ENCODE data around the gene SHQ1. TPM values are rescaled to one million over a fixed set of nuclear protein-coding genes. Genes with fewer than 3 reads are reported as not detected.

The SHQ1 gene
- total and polyA plus RNA-seq, 4 donors = 12.4 to 19.0 (median 14.8) TPM

- H3K4me3 ChIP-seq (ENCODE audit: low read depth, low read length) = no peak overlapping the region
- no peak overlapping the region for H3K27ac ChIP-seq (ENCODE audit: low read depth, low read length)
- peak in 1 of 6 donors; percentile 50 for DNase-seq (ENCODE audit: low read depth in 4 of 6, low spot score in 6 of 6)
- H3K36me3 ChIP-seq (ENCODE audit: control insufficient read depth, insufficient read depth, low read length) = peaks cover 7% of the 10 kb centered on the region
- no peaks in the 10 kb centered on the region for H3K4me1 ChIP-seq (ENCODE audit: control insufficient read depth, insufficient read depth, low read length)
- H3K27me3 ChIP-seq (ENCODE audit: control insufficient read depth, insufficient read depth, low read length) = no peaks in the 10 kb centered on the region
- WGBS (ENCODE audit: insufficient coverage) = no CpG with 5 or more reads among the region's 1 CpG
- no peaks in the 10 kb centered on the region for H3K9me3 ChIP-seq (ENCODE audit: control insufficient read depth, insufficient read depth, low read length)
Observed at GRCh38 chr3:72784226-72784625, 64.0 kb downstream of the SHQ1 start.

- Histone ChIP-seq H3K9me3 (ENCODE audit: control insufficient read depth, insufficient read depth, low read length) (no peaks in the 10 kb centered on the region), H3K27me3 (ENCODE audit: control insufficient read depth, insufficient read depth, low read length) (no peaks in the 10 kb centered on the region), H3K36me3 (ENCODE audit: control insufficient read depth, insufficient read depth, low read length) (peaks cover 1% of the 10 kb centered on the region), H3K4me3 (ENCODE audit: low read depth, low read length) (no peak overlapping the region), H3K27ac (ENCODE audit: low read depth, low read length) (no peak overlapping the region), H3K4me1 (ENCODE audit: control insufficient read depth, insufficient read depth, low read length) (no peaks in the 10 kb centered on the region)
- no CpG with 5 or more reads among the region's 2 CpGs for WGBS (ENCODE audit: insufficient coverage)
- peak in 1 of 6 donors; percentile 73 for DNase-seq (ENCODE audit: low read depth in 4 of 6, low spot score in 6 of 6)
Observed at GRCh38 chr3:72782521-72782920, 65.7 kb downstream of the SHQ1 start.

- no peaks in the 10 kb centered on the region for H3K9me3 ChIP-seq (ENCODE audit: control insufficient read depth, insufficient read depth, low read length)
- no peak overlapping the region for H3K4me3 ChIP-seq (ENCODE audit: low read depth, low read length)
- H3K36me3 ChIP-seq (ENCODE audit: control insufficient read depth, insufficient read depth, low read length) = no peaks in the 10 kb centered on the region
- WGBS (ENCODE audit: insufficient coverage) = 57% methylated on average over 1 of the region's 1 CpG
- H3K27ac ChIP-seq (ENCODE audit: low read depth, low read length) = no peak overlapping the region
- peaks cover 14% of the 10 kb centered on the region for H3K4me1 ChIP-seq (ENCODE audit: control insufficient read depth, insufficient read depth, low read length)
- no peaks in the 10 kb centered on the region for H3K27me3 ChIP-seq (ENCODE audit: control insufficient read depth, insufficient read depth, low read length)
- no peak for DNase-seq (ENCODE audit: low read depth in 4 of 6, low spot score in 6 of 6)
Observed at GRCh38 chr3:72769758-72770540, 78.3 kb downstream of the SHQ1 start.

- Histone ChIP-seq H3K27me3 (ENCODE audit: control insufficient read depth, insufficient read depth, low read length) (no peaks in the 10 kb centered on the region), H3K4me3 (ENCODE audit: low read depth, low read length) (no peak overlapping the region), H3K4me1 (ENCODE audit: control insufficient read depth, insufficient read depth, low read length) (peaks cover 14% of the 10 kb centered on the region), H3K9me3 (ENCODE audit: control insufficient read depth, insufficient read depth, low read length) (no peaks in the 10 kb centered on the region), H3K27ac (ENCODE audit: low read depth, low read length) (peak overlapping the region; percentile 60), H3K36me3 (ENCODE audit: control insufficient read depth, insufficient read depth, low read length) (no peaks in the 10 kb centered on the region)
- peak in 4 of 6 donors; percentile 13 to 56 (median 19) for DNase-seq (ENCODE audit: low read depth in 4 of 6, low spot score in 6 of 6)
- 60% methylated on average over 1 of the region's 1 CpG for WGBS (ENCODE audit: insufficient coverage)
Observed at GRCh38 chr3:72768936-72769335, 79.3 kb downstream of the SHQ1 start.

GRCh38 chr3:72768481-72768880 is 79.8 kb downstream of the SHQ1 start:
- H3K4me3 ChIP-seq (ENCODE audit: low read depth, low read length) = no peak overlapping the region
- WGBS (ENCODE audit: insufficient coverage) = 33% methylated on average over 4 of the region's 6 CpGs
- peak in 1 of 6 donors; percentile 14 for DNase-seq (ENCODE audit: low read depth in 4 of 6, low spot score in 6 of 6)

GRCh38 chr3:72768006-72768441 is 80.2 kb downstream of the SHQ1 start:
- Histone ChIP-seq H3K4me1 (ENCODE audit: control insufficient read depth, insufficient read depth, low read length) (peaks cover 14% of the 10 kb centered on the region), H3K27me3 (ENCODE audit: control insufficient read depth, insufficient read depth, low read length) (no peaks in the 10 kb centered on the region), H3K36me3 (ENCODE audit: control insufficient read depth, insufficient read depth, low read length) (no peaks in the 10 kb centered on the region), H3K27ac (ENCODE audit: low read depth, low read length) (peak overlapping the region; percentile 60), H3K9me3 (ENCODE audit: control insufficient read depth, insufficient read depth, low read length) (no peaks in the 10 kb centered on the region), H3K4me3 (ENCODE audit: low read depth, low read length) (no peak overlapping the region)
- DNase-seq (ENCODE audit: low read depth in 4 of 6, low spot score in 6 of 6) = peak; percentile 28 to 89 (median 42)
- WGBS (ENCODE audit: insufficient coverage) = 13% methylated on average over 2 of the region's 5 CpGs

More at GRCh38 chr3:72768481-72768880, 79.8 kb downstream of the SHQ1 start:
- H3K9me3 ChIP-seq (ENCODE audit: control insufficient read depth, insufficient read depth, low read length) = no peaks in the 10 kb centered on the region
- peak overlapping the region; percentile 60 for H3K27ac ChIP-seq (ENCODE audit: low read depth, low read length)
- no peaks in the 10 kb centered on the region for H3K27me3 ChIP-seq (ENCODE audit: control insufficient read depth, insufficient read depth, low read length)
- peaks cover 14% of the 10 kb centered on the region for H3K4me1 ChIP-seq (ENCODE audit: control insufficient read depth, insufficient read depth, low read length)
- no peaks in the 10 kb centered on the region for H3K36me3 ChIP-seq (ENCODE audit: control insufficient read depth, insufficient read depth, low read length)

- Histone ChIP-seq H3K27me3 (ENCODE audit: control insufficient read depth, insufficient read depth, low read length) (no peaks in the 10 kb centered on the region), H3K36me3 (ENCODE audit: control insufficient read depth, insufficient read depth, low read length) (no peaks in the 10 kb centered on the region), H3K4me3 (ENCODE audit: low read depth, low read length) (no peak overlapping the region), H3K4me1 (ENCODE audit: control insufficient read depth, insufficient read depth, low read length) (peaks cover 14% of the 10 kb centered on the region), H3K9me3 (ENCODE audit: control insufficient read depth, insufficient read depth, low read length) (no peaks in the 10 kb centered on the region), H3K27ac (ENCODE audit: low read depth, low read length) (no peak overlapping the region)
- DNase-seq (ENCODE audit: low read depth in 4 of 6, low spot score in 6 of 6) = peak in 1 of 6 donors; percentile 24
- WGBS (ENCODE audit: insufficient coverage) = 83% methylated on average over 3 of the region's 5 CpGs
Observed at GRCh38 chr3:72766866-72767265, 81.4 kb downstream of the SHQ1 start.

GRCh38 chr3:72763751-72764440 is 84.3 kb downstream of the SHQ1 start:
- Histone ChIP-seq H3K4me3 (ENCODE audit: low read depth, low read length) (no peak overlapping the region), H3K27me3 (ENCODE audit: control insufficient read depth, insufficient read depth, low read length) (no peaks in the 10 kb centered on the region), H3K4me1 (ENCODE audit: control insufficient read depth, insufficient read depth, low read length) (peaks cover 11% of the 10 kb centered on the region), H3K36me3 (ENCODE audit: control insufficient read depth, insufficient read depth, low read length) (no peaks in the 10 kb centered on the region), H3K9me3 (ENCODE audit: control insufficient read depth, insufficient read depth, low read length) (no peaks in the 10 kb centered on the region), H3K27ac (ENCODE audit: low read depth, low read length) (no peak overlapping the region)
- WGBS (ENCODE audit: insufficient coverage) = 93% methylated on average over 6 of the region's 8 CpGs
- DNase-seq (ENCODE audit: low read depth in 4 of 6, low spot score in 6 of 6) = no peak

GRCh38 chr3:72761410-72761809 is 86.8 kb downstream of the SHQ1 start:
- Histone ChIP-seq H3K36me3 (ENCODE audit: control insufficient read depth, insufficient read depth, low read length) (no peaks in the 10 kb centered on the region), H3K27me3 (ENCODE audit: control insufficient read depth, insufficient read depth, low read length) (no peaks in the 10 kb centered on the region), H3K4me1 (ENCODE audit: control insufficient read depth, insufficient read depth, low read length) (no peaks in the 10 kb centered on the region), H3K4me3 (ENCODE audit: low read depth, low read length) (no peak overlapping the region), H3K9me3 (ENCODE audit: control insufficient read depth, insufficient read depth, low read length) (no peaks in the 10 kb centered on the region), H3K27ac (ENCODE audit: low read depth, low read length) (no peak overlapping the region)
- no CpG with 5 or more reads among the region's 3 CpGs for WGBS (ENCODE audit: insufficient coverage)
- DNase-seq (ENCODE audit: low read depth in 4 of 6, low spot score in 6 of 6) = no peak
